K562 (cell line): ENCODE measurements around the gene CDIPT. TPM values are rescaled to one million over a fixed set of nuclear protein-coding genes. Genes with fewer than 3 reads are reported as not detected.

Source experiments
- CSDE1 ChIP-seq, 2 experiments: fragments of 450-650 bp; IDR thresholded peaks; 2 replicates each; pipeline ENCODE4 v1.6.1; 2016; ENCODE audit warnings: mild to moderate bottlenecking in 1 of 2
- FIP1L1 ChIP-seq: fragments of 200-400 bp; formaldehyde crosslinking; IDR thresholded peaks from 2 replicates; pipeline ENCODE4 v1.6.1; 2018; ENCODE audit warnings: mild to moderate bottlenecking, low read depth, low read length; ENCODE audit not compliant: poor library complexity, severe bottlenecking
- FOSL1 ChIP-seq: fragments of 200-800 bp; sonication (Bioruptor generic); conservative IDR thresholded peaks from 2 replicates; pipeline ENCODE4 v1.6.1; 2016; ENCODE audit warnings: missing genetic modification characterization, missing compliant biosample characterization
- GTF2A2 ChIP-seq: IDR thresholded peaks from 2 replicates; pipeline ENCODE4 v1.6.1; 2016; ENCODE audit warnings: mild to moderate bottlenecking, missing genetic modification characterization, missing compliant biosample characterization
- MTA1 ChIP-seq: fragments of 450-650 bp; IDR thresholded peaks from 2 replicates; pipeline ENCODE4 v1.6.1; 2017; ENCODE audit warnings: borderline replicate concordance
- POLR3G ChIP-seq: IDR thresholded peaks from 2 replicates; pipeline ENCODE4 v1.6.1; 2011; ENCODE audit not compliant: insufficient read length, insufficient replicate concordance; ENCODE audit errors: extremely low read depth
- PTTG1 ChIP-seq: fragments of 450-650 bp; IDR thresholded peaks from 2 replicates; pipeline ENCODE4 v1.6.1; 2016; ENCODE audit warnings: low read depth, mild to moderate bottlenecking, missing genetic modification characterization, missing compliant biosample characterization
- SETDB1 ChIP-seq: IDR thresholded peaks from one replicate; pipeline ENCODE4 v1.6.1; 2012; ENCODE audit warnings: low read length, control low read depth, inconsistent platforms
- SMARCE1 ChIP-seq: fragments of 450-650 bp; IDR thresholded peaks from 2 replicates; pipeline ENCODE4 v1.7.1; 2016; ENCODE audit warnings: mild to moderate bottlenecking
- STAT5A ChIP-seq: IDR thresholded peaks from 2 replicates; pipeline ENCODE4 v1.6.1; 2012; ENCODE audit warnings: low read length, inconsistent platforms, borderline replicate concordance
- TAF15 ChIP-seq: fragments of 200-400 bp; formaldehyde crosslinking; IDR thresholded peaks from 2 replicates; pipeline ENCODE4 v1.6.1; 2017; ENCODE audit warnings: mild to moderate bottlenecking, low read depth, low read length, moderate library complexity
- TCF7L2 ChIP-seq: fragments of 150-350 bp; IDR thresholded peaks from 2 replicates; pipeline ENCODE4 v1.6.1; 2016; ENCODE audit warnings: low read depth, mild to moderate bottlenecking, low read length, moderate library complexity
- TOE1 ChIP-seq, 2 experiments: fragments of 450-650 bp in 1 of 2; sonication (generic) in 1 of 2; formaldehyde crosslinking in 1 of 2; IDR thresholded peaks; 2 replicates each; pipeline versions ENCODE4 v1.7.1 to v1.8.0; 2016 to 2022; ENCODE audit warnings: borderline replicate concordance in 2 of 2, mild to moderate bottlenecking in 2 of 2, antibody characterized with exemption in 1 of 2, inconsistent platforms in 1 of 2, low read depth in 1 of 2, missing genetic modification reagents in 1 of 2, moderate library complexity in 1 of 2
- ZNF124 ChIP-seq: sonication (generic); formaldehyde crosslinking; IDR thresholded peaks from 2 replicates; pipeline ENCODE4 v1.8.1; 2022; ENCODE audit warnings: missing genetic modification reagents
- ZNF584 ChIP-seq: fragments of 200-800 bp; sonication (Bioruptor generic); IDR thresholded peaks from 2 replicates; pipeline ENCODE4 v1.6.1; 2016; ENCODE audit warnings: low read depth, mild to moderate bottlenecking, missing genetic modification characterization, missing compliant biosample characterization
- ZNF785 ChIP-seq: fragments of 250-450 bp; sonication (Bioruptor Pico); IDR thresholded peaks from 2 replicates; pipeline ENCODE4 v1.4.0; 2020; ENCODE audit warnings: mild to moderate bottlenecking
- polyA plus RNA-seq, 8 experiments: library from polyadenylated mRNA; depleted of rRNA in 4 of 8; stranded (reverse) in 5 of 8; unstranded in 3 of 8; fragments of >200 nt; fragmentation: Nextera tagmentation in 2 of 8; fragmentation: Illumina TruSeq in 1 of 8; extraction: Ambion mirVana in 2 of 8; extraction: Trizol in 1 of 8; gene quantifications; 2 replicates each; pipeline versions ENCODE4 v1.2.1 to v1.2.3, GENCODE V29; 2011 to 2014; ENCODE audit warnings: inconsistent platforms in 1 of 8, missing spikeins in 1 of 8
- total RNA-seq, 7 experiments: library from RNA; depleted of rRNA in 6 of 7; stranded (reverse); fragments of >200 nt in 6 of 7; fragmentation: Illumina TruSeq in 2 of 7; extraction: Trizol in 2 of 7; gene quantifications; 2 replicates each; pipeline versions ENCODE4 v1.2.1 to v1.2.3, GENCODE V29; 2011 to 2021; ENCODE audit warnings: low replicate concordance in 1 of 7
- TF ChIP-seq, protein P1 (sequence below): sonication (generic); formaldehyde crosslinking; IDR thresholded peaks from 2 replicates; pipeline ENCODE4 v1.8.0; 2022; ENCODE audit warnings: mild to moderate bottlenecking, missing genetic modification reagents
- TF ChIP-seq, protein P2 (sequence below), 3 experiments: fragments of 200-800 bp in 1 of 3; sonication (Bioruptor generic) in 1 of 3; sonication (generic) in 1 of 3; formaldehyde crosslinking in 1 of 3; IDR thresholded peaks; 2 replicates each; pipeline versions ENCODE4 v1.6.1 to v1.8.0; 2016 to 2022; ENCODE audit warnings: mild to moderate bottlenecking in 2 of 3, missing compliant biosample characterization in 2 of 3, missing genetic modification characterization in 2 of 3, missing genetic modification reagents in 1 of 3
- TF ChIP-seq, protein P3 (sequence below), 2 experiments: fragments of 250-450 bp in 1 of 2; fragments of 450-650 bp in 1 of 2; sonication (Bioruptor Pico) in 1 of 2; IDR thresholded peaks; 2 replicates each; pipeline versions ENCODE4 v1.6.1 to v1.8.0; 2016 to 2021; ENCODE audit warnings: mild to moderate bottlenecking in 2 of 2, moderate library complexity in 2 of 2, missing compliant biosample characterization in 1 of 2, missing genetic modification characterization in 1 of 2
- TF ChIP-seq, protein P4 (sequence below): fragments of 250-450 bp; sonication (Bioruptor Pico); IDR thresholded peaks from 2 replicates; pipeline ENCODE4 v1.5.0; 2021
- TF ChIP-seq, protein P5 (sequence below): fragments of 250-450 bp; sonication (Bioruptor Pico); IDR thresholded peaks from 2 replicates; pipeline ENCODE4 v1.4.0; 2020

The CDIPT gene
- total and polyA plus RNA-seq, 9 of the 15 experiments (the other 6 are each of a cell fraction or from before 2014, with no cell fraction given), result 1.3 to 37.0 (median 23.0) TPM

DNA sequence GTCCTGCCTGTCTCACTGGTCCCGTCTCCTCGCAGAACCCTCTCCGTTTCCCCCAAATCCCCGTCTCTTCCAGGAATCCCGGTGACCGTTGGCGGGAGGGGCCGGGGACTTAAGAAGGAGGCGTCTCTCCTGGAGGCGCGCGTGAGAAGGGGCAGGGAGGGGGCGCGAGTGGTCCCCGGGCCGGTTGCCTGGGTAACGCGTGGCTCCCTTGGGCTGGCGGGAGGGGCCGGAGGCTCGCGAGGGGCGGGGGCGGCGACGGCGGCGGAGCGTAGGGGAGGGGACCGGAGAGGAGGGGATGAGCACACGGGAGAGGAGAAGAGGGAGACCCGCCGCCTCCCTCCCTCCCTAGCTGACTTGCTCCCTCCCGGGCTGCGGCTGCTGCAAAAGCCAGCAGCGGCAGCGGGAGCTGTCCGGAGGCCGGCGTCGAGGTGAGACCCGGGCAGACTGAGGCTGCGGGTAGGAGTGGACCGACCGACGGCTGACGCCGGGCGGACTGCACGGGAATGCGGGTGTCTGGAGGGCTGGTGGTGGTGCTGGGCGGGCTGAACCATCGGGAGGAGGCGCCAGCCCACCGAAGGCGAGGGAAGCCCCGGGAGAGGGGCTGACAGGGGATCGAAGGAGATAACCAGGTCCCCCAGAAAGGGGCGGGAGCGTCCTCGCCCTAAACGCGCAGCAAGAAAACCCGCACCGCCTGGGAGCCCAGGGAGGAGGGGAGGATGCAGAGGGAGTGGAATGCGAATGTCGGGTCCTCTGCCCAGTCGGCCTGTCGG, 50.9 kb downstream of the CDIPT start, which contains the start of gene PRRT2 (continued):
- TF ChIP-seq, protein P1, sequence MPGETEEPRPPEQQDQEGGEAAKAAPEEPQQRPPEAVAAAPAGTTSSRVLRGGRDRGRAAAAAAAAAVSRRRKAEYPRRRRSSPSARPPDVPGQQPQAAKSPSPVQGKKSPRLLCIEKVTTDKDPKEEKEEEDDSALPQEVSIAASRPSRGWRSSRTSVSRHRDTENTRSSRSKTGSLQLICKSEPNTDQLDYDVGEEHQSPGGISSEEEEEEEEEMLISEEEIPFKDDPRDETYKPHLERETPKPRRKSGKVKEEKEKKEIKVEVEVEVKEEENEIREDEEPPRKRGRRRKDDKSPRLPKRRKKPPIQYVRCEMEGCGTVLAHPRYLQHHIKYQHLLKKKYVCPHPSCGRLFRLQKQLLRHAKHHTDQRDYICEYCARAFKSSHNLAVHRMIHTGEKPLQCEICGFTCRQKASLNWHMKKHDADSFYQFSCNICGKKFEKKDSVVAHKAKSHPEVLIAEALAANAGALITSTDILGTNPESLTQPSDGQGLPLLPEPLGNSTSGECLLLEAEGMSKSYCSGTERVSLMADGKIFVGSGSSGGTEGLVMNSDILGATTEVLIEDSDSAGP (CRISPR knock-in tag), result no peak
- TF ChIP-seq STAT5A (no peak), FOSL1 (tag) (no peak), TOE1 (IDR thresholded peaks at IDR 0.05; ENCODE audit: borderline replicate concordance) (no peak), TOE1 (CRISPR knock-in tag; IDR thresholded peaks at IDR 0.05; ENCODE audit: borderline replicate concordance, low read depth) (no peak), MTA1 (no peak), ZNF785 (CRISPR knock-in tag) (no peak), ZNF124 (no peak), TCF7L2 (no peak), TAF15 (no peak), ZNF584 (CRISPR knock-in tag) (no peak), FIP1L1 (no peak), PTTG1 (tag) (no peak), GTF2A2 (no peak), SMARCE1 (no peak), SETDB1 (no peak), CSDE1 (IDR thresholded peaks at IDR 0.05) (no peak), POLR3G (no peak)
- TF ChIP-seq, protein P2, sequence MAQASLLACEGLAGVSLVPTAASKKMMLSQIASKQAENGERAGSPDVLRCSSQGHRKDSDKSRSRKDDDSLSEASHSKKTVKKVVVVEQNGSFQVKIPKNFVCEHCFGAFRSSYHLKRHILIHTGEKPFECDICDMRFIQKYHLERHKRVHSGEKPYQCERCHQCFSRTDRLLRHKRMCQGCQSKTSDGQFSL (CRISPR knock-in tag; IDR thresholded peaks at IDR 0.05), result peak; percentile 16; the same call in 1 of the 2 replicates
- TF ChIP-seq, protein P2 (tag; IDR thresholded peaks at IDR 0.05), result no peak
- TF ChIP-seq, protein P3, sequence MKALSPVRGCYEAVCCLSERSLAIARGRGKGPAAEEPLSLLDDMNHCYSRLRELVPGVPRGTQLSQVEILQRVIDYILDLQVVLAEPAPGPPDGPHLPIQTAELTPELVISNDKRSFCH (CRISPR knock-in tag; IDR thresholded peaks at IDR 0.05), result no peak
- TF ChIP-seq, protein P3 (tag; IDR thresholded peaks at IDR 0.05), result 0 out of 2 replicates have a peak, but pooled peaks have one; percentile 33
- TF ChIP-seq, protein P4, sequence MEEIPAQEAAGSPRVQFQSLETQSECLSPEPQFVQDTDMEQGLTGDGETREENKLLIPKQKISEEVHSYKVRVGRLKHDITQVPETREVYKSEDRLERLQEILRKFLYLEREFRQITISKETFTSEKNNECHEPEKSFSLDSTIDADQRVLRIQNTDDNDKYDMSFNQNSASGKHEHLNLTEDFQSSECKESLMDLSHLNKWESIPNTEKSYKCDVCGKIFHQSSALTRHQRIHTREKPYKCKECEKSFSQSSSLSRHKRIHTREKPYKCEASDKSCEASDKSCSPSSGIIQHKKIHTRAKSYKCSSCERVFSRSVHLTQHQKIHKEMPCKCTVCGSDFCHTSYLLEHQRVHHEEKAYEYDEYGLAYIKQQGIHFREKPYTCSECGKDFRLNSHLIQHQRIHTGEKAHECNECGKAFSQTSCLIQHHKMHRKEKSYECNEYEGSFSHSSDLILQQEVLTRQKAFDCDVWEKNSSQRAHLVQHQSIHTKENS, result no peak
- TF ChIP-seq, protein P5, sequence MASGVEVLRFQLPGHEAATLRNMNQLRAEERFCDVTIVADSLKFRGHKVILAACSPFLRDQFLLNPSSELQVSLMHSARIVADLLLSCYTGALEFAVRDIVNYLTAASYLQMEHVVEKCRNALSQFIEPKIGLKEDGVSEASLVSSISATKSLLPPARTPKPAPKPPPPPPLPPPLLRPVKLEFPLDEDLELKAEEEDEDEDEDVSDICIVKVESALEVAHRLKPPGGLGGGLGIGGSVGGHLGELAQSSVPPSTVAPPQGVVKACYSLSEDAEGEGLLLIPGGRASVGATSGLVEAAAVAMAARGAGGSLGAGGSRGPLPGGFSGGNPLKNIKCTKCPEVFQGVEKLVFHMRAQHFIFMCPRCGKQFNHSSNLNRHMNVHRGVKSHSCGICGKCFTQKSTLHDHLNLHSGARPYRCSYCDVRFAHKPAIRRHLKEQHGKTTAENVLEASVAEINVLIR, result no peak
